ENCODE data around the gene CHMP3.
"Not testable (repeated sequence)": the region's sequence is repeated elsewhere in the genome, so short reads cannot be mapped to it uniquely, and the experiment has no call there.

DNA sequence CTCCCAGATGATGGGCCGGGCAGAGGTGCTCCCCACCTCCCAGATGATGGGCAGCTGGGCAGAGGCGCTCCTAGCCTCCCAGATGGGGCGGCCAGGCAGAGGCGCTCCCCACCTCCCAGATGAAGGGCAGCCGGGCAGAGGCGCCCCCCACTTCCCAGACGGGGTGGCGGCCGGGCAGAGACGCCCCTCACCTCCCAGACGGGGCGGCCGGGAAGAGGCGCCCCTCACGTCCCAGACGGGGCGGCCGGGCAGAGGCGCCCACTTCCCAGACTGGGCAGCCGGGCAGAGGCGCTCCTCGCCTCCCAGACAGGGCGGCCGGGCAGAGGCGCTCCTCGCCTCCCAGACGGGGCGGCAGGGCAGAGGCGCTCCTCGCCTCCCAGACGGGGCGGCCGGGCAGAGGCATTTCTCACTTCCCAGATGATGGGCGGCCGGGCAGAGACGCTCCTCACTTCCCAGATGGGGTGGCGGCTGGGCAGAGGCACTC, 14.3 kb downstream of the CHMP3 start:
- TF ChIP-seq, protein P1, sequence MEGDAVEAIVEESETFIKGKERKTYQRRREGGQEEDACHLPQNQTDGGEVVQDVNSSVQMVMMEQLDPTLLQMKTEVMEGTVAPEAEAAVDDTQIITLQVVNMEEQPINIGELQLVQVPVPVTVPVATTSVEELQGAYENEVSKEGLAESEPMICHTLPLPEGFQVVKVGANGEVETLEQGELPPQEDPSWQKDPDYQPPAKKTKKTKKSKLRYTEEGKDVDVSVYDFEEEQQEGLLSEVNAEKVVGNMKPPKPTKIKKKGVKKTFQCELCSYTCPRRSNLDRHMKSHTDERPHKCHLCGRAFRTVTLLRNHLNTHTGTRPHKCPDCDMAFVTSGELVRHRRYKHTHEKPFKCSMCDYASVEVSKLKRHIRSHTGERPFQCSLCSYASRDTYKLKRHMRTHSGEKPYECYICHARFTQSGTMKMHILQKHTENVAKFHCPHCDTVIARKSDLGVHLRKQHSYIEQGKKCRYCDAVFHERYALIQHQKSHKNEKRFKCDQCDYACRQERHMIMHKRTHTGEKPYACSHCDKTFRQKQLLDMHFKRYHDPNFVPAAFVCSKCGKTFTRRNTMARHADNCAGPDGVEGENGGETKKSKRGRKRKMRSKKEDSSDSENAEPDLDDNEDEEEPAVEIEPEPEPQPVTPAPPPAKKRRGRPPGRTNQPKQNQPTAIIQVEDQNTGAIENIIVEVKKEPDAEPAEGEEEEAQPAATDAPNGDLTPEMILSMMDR (IDR thresholded peaks at IDR 0.05), result not testable (repeated sequence)
- TF ChIP-seq POLR2A (IDR thresholded peaks at IDR 0.05), result not testable (repeated sequence)
